ENCODE results near the gene CCDC88B. TPM values are rescaled to one million over a fixed set of nuclear protein-coding genes. Genes with fewer than 3 reads are reported as not detected.

The CCDC88B gene
- total and polyA plus RNA-seq, 2 experiments from 2014 or later = 6.8 to 12.1 TPM

DNA sequence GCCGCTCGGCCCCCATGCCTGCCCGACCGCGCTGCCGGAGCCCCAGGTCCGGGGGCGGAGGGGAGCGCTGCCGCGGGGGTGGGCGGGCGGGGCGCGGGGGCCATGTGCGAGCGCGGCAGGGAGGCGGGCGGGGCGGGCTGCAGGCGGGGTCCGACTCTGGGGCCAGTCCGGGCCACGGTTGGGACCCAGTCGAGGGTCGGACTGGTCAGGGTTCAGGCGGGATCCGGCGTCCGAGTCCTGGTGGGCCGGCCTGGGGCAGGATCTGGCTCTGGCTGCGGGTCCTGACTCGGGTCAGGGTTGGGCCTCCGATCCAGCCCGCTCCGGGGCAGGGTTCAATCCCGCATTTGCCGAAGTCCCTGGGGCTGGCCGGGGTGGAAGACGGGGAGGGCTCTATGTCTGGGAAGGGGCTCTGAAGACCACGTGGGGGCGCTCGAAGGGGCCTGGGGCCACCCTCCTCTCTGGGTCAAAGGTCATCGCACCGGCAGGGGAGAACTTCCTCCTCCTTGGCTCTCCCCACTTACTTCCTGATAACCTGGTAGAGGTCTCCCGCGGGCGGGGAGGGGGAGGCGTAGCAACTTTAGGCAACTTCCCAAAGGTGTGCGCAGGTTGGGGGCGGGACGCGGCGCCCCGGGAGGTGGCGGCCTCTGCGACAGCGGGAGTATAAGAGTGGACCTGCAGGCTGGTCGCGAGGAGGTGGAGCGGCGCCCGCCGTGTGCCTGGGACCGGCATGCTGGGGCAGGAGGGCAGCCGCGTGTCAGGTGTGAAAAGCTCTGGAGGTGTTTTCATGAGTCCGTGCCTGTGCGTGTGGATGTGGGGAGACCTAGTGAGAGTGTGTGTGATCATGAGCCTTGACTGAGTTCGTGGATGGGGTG, 34.1 kb upstream of the CCDC88B start:
- peaks cover 9% of the 10 kb centered on the region; the same call in 1 of the 2 replicates for H3K4me1 ChIP-seq (ENCODE audit: insufficient read depth)
- peak overlapping the region; percentile 91 for H3K4me3 ChIP-seq
- Mint-ChIP-seq H3K4me1 (peaks cover 14% of the 10 kb centered on the region), H3K27me3 (ENCODE audit: insufficient read depth, low read depth, poor library complexity) (peaks cover 30% of the 10 kb centered on the region), H3K27ac (peak overlapping the region; percentile 95), H3K36me3 (ENCODE audit: low read depth) (peaks cover 10% of the 10 kb centered on the region; the same call in 2 of the 3 replicates), H3K4me3 (peak overlapping the region; percentile 100), H3K9me3 (no peaks in the 10 kb centered on the region; the same call in 2 of the 3 replicates)
- TF ChIP-seq, protein P1, sequence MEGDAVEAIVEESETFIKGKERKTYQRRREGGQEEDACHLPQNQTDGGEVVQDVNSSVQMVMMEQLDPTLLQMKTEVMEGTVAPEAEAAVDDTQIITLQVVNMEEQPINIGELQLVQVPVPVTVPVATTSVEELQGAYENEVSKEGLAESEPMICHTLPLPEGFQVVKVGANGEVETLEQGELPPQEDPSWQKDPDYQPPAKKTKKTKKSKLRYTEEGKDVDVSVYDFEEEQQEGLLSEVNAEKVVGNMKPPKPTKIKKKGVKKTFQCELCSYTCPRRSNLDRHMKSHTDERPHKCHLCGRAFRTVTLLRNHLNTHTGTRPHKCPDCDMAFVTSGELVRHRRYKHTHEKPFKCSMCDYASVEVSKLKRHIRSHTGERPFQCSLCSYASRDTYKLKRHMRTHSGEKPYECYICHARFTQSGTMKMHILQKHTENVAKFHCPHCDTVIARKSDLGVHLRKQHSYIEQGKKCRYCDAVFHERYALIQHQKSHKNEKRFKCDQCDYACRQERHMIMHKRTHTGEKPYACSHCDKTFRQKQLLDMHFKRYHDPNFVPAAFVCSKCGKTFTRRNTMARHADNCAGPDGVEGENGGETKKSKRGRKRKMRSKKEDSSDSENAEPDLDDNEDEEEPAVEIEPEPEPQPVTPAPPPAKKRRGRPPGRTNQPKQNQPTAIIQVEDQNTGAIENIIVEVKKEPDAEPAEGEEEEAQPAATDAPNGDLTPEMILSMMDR (conservative IDR thresholded peaks at IDR 0.05; ENCODE audit: low read depth in 2 of 2) = peak; percentile 46 to 70
- TF ChIP-seq, protein P2, sequence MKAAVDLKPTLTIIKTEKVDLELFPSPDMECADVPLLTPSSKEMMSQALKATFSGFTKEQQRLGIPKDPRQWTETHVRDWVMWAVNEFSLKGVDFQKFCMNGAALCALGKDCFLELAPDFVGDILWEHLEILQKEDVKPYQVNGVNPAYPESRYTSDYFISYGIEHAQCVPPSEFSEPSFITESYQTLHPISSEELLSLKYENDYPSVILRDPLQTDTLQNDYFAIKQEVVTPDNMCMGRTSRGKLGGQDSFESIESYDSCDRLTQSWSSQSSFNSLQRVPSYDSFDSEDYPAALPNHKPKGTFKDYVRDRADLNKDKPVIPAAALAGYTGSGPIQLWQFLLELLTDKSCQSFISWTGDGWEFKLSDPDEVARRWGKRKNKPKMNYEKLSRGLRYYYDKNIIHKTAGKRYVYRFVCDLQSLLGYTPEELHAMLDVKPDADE (IDR thresholded peaks at IDR 0.05) = peak; percentile 58; the same call in 1 of the 2 replicates
- TF ChIP-seq POLR2AphosphoS5 (IDR thresholded peaks at IDR 0.05; ENCODE audit: low read depth) = peak; percentile 56; the same call in 1 of the 2 replicates
- TF ChIP-seq EZH2 (IDR thresholded peaks at IDR 0.05; ENCODE audit: low read depth, unreplicated experiment) = no peak
- H4K20me1 ChIP-seq (replicated peaks; ENCODE audit: insufficient read depth) = peaks cover 3% of the 10 kb centered on the region; the same call in 1 of the 2 replicates
- peaks cover 33% of the 10 kb centered on the region for H3K79me2 ChIP-seq (replicated peaks; ENCODE audit: insufficient read depth)
- no peaks in the 10 kb centered on the region for H3K9me2 ChIP-seq (ENCODE audit: insufficient read depth)
- 0 out of 2 replicates have a peak overlapping the region, but pooled peaks have one; percentile 38 for H2AFZ ChIP-seq
- peak overlapping the region; percentile 90 for H3K4me2 ChIP-seq
- peaks cover 24% of the 10 kb centered on the region for H3K27me3 ChIP-seq (ENCODE audit: insufficient read depth)
- peak; percentile 85 for DNase-seq (ENCODE audit: low spot score)
- H3K36me3 ChIP-seq (ENCODE audit: insufficient read depth) = no peaks in the 10 kb centered on the region
- peaks cover 7% of the 10 kb centered on the region for H3F3A ChIP-seq (replicated peaks; ENCODE audit: low read depth)
- no peak overlapping the region for H3K27ac ChIP-seq (ENCODE audit: low read depth)
- peak; percentile 36 for ATAC-seq

DNA sequence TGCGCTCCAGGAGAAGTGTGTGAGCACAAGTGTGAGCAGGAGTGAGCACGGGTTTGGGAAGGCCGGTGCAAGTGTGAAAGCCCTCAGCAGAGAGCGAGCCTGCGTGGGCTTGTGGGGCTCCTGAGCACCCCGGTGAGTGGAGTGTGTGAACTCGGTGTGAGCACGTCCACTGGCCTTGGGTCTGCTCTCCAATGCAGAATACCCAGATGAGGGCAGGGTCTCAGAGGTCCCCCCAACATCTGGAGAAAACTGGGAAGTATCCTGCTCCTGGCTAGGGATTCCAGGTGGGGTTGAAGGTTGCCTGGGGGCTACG, 33.5 kb upstream of the CCDC88B start:
- Histone ChIP-seq H3K36me3 (ENCODE audit: insufficient read depth) (no peaks in the 10 kb centered on the region), H3K27ac (ENCODE audit: low read depth) (no peak overlapping the region)
- no peak for ATAC-seq
- TF ChIP-seq ZNF331 (CRISPR knock-in tag; IDR thresholded peaks at IDR 0.05; ENCODE audit: low read depth) (no peak), STAT1 (IDR thresholded peaks at IDR 0.05; ENCODE audit: unreplicated experiment) (no peak), JUNB (IDR thresholded peaks at IDR 0.05; ENCODE audit: unreplicated experiment) (no peak)
- TF ChIP-seq, protein P3, sequence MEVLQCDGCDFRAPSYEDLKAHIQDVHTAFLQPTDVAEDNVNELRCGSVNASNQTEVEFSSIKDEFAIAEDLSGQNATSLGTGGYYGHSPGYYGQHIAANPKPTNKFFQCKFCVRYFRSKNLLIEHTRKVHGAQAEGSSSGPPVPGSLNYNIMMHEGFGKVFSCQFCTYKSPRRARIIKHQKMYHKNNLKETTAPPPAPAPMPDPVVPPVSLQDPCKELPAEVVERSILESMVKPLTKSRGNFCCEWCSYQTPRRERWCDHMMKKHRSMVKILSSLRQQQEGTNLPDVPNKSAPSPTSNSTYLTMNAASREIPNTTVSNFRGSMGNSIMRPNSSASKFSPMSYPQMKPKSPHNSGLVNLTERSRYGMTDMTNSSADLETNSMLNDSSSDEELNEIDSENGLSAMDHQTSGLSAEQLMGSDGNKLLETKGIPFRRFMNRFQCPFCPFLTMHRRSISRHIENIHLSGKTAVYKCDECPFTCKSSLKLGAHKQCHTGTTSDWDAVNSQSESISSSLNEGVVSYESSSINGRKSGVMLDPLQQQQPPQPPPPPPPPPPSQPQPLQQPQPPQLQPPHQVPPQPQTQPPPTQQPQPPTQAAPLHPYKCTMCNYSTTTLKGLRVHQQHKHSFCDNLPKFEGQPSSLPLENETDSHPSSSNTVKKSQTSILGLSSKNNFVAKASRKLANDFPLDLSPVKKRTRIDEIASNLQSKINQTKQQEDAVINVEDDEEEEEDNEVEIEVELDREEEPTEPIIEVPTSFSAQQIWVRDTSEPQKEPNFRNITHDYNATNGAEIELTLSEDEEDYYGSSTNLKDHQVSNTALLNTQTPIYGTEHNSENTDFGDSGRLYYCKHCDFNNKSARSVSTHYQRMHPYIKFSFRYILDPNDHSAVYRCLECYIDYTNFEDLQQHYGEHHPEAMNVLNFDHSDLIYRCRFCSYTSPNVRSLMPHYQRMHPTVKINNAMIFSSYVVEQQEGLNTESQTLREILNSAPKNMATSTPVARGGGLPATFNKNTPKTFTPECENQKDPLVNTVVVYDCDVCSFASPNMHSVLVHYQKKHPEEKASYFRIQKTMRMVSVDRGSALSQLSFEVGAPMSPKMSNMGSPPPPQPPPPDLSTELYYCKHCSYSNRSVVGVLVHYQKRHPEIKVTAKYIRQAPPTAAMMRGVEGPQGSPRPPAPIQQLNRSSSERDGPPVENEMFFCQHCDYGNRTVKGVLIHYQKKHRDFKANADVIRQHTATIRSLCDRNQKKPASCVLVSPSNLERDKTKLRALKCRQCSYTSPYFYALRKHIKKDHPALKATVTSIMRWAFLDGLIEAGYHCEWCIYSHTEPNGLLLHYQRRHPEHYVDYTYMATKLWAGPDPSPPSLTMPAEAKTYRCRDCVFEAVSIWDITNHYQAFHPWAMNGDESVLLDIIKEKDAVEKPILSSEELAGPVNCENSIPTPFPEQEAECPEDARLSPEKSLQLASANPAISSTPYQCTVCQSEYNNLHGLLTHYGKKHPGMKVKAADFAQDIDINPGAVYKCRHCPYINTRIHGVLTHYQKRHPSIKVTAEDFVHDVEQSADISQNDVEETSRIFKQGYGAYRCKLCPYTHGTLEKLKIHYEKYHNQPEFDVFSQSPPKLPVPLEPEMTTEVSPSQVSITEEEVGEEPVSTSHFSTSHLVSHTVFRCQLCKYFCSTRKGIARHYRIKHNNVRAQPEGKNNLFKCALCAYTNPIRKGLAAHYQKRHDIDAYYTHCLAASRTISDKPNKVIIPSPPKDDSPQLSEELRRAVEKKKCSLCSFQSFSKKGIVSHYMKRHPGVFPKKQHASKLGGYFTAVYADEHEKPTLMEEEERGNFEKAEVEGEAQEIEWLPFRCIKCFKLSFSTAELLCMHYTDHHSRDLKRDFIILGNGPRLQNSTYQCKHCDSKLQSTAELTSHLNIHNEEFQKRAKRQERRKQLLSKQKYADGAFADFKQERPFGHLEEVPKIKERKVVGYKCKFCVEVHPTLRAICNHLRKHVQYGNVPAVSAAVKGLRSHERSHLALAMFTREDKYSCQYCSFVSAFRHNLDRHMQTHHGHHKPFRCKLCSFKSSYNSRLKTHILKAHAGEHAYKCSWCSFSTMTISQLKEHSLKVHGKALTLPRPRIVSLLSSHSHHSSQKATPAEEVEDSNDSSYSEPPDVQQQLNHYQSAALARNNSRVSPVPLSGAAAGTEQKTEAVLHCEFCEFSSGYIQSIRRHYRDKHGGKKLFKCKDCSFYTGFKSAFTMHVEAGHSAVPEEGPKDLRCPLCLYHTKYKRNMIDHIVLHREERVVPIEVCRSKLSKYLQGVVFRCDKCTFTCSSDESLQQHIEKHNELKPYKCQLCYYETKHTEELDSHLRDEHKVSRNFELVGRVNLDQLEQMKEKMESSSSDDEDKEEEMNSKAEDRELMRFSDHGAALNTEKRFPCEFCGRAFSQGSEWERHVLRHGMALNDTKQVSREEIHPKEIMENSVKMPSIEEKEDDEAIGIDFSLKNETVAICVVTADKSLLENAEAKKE (CRISPR knock-in tag; IDR thresholded peaks at IDR 0.05) = no peak
- TF ChIP-seq, protein P2 (IDR thresholded peaks at IDR 0.05) = no peak

More for the DNA sequence above, 33.5 kb upstream of the CCDC88B start:
- Histone ChIP-seq H3K9me2 (ENCODE audit: insufficient read depth) (no peaks in the 10 kb centered on the region), H3K4me1 (ENCODE audit: insufficient read depth) (peaks cover 9% of the 10 kb centered on the region; the same call in 1 of the 2 replicates), H3K79me2 (replicated peaks; ENCODE audit: insufficient read depth) (peaks cover 36% of the 10 kb centered on the region), H3K27me3 (ENCODE audit: insufficient read depth) (peaks cover 18% of the 10 kb centered on the region), H2AFZ (0 out of 2 replicates have a peak overlapping the region, but pooled peaks have one; percentile 38), H3F3A (replicated peaks; ENCODE audit: low read depth) (peaks cover 7% of the 10 kb centered on the region), H3K4me3 (peak overlapping the region; percentile 91), H4K20me1 (replicated peaks; ENCODE audit: insufficient read depth) (peaks cover under 1% of the 10 kb centered on the region; the same call in 1 of the 2 replicates), H3K4me2 (peak overlapping the region; percentile 90)
- H3K9me3 Mint-ChIP-seq = no peaks in the 10 kb centered on the region; the same call in 2 of the 3 replicates
- peaks cover 10% of the 10 kb centered on the region; the same call in 2 of the 3 replicates for H3K36me3 Mint-ChIP-seq (ENCODE audit: low read depth)
- DNase-seq (ENCODE audit: low spot score) = no peak
- H3K4me3 Mint-ChIP-seq = peak overlapping the region; percentile 100
- peaks cover 24% of the 10 kb centered on the region for H3K27me3 Mint-ChIP-seq (ENCODE audit: insufficient read depth, low read depth, poor library complexity)
- peak overlapping the region; percentile 95; the same call in 1 of the 2 replicates for H3K27ac Mint-ChIP-seq
- H3K4me1 Mint-ChIP-seq = peaks cover 14% of the 10 kb centered on the region
